GM19351 (cell line): ENCODE measurements around the gene ROBO1.
"Not testable (repeated sequence)": the region's sequence is repeated elsewhere in the genome, so short reads cannot be mapped to it uniquely, and the experiment has no call there.

Source experiments
- ATAC-seq: cut with Tn5 transposase; IDR thresholded peaks from one replicate; pipeline ENCODE4 v1.9.1; 2021; ENCODE audit warnings: mild to moderate bottlenecking, moderate library complexity; ENCODE audit not compliant: unreplicated experiment

Gene ROBO1

GRCh38 chr3:78725703-78726246 lies 1042.0 kb downstream of the ROBO1 start:
- ATAC-seq, result no peak

GRCh38 chr3:78724859-78725258 lies 1042.9 kb downstream of the ROBO1 start:
- no peak for ATAC-seq

GRCh38 chr3:78724364-78724763 lies 1043.4 kb downstream of the ROBO1 start:
- ATAC-seq, result not testable (repeated sequence)

GRCh38 chr3:78721771-78722543 lies 1045.8 kb downstream of the ROBO1 start:
- ATAC-seq, result no peak

- no peak for ATAC-seq
Observed at GRCh38 chr3:78718707-78719106, 1049.1 kb downstream of the ROBO1 start.

GRCh38 chr3:78717041-78717440 lies 1050.8 kb downstream of the ROBO1 start:
- no peak for ATAC-seq

GRCh38 chr3:78712941-78713340 lies 1054.9 kb downstream of the ROBO1 start:
- no peak for ATAC-seq

GRCh38 chr3:78712270-78712669 lies 1055.5 kb downstream of the ROBO1 start:
- no peak for ATAC-seq

- no peak for ATAC-seq
Observed at GRCh38 chr3:78708565-78709073, 1059.2 kb downstream of the ROBO1 start.

- ATAC-seq, result no peak
Observed at GRCh38 chr3:78707609-78708008, 1060.2 kb downstream of the ROBO1 start.

GRCh38 chr3:78706906-78707523 lies 1060.8 kb downstream of the ROBO1 start:
- ATAC-seq, result no peak

- no peak for ATAC-seq
Observed at GRCh38 chr3:78703944-78704343, 1063.9 kb downstream of the ROBO1 start.

- ATAC-seq, result no peak
Observed at GRCh38 chr3:78701537-78701936, 1066.3 kb downstream of the ROBO1 start.

- ATAC-seq, result no peak
Observed at GRCh38 chr3:78698431-78698830, 1069.4 kb downstream of the ROBO1 start.

GRCh38 chr3:78697426-78697825 lies 1070.4 kb downstream of the ROBO1 start:
- ATAC-seq, result no peak

GRCh38 chr3:78690766-78691165 lies 1077.0 kb downstream of the ROBO1 start:
- ATAC-seq, result no peak

GRCh38 chr3:78689378-78689777 lies 1078.4 kb downstream of the ROBO1 start:
- no peak for ATAC-seq

- ATAC-seq, result no peak
Observed at GRCh38 chr3:78687520-78687919, 1080.3 kb downstream of the ROBO1 start.

- no peak for ATAC-seq
Observed at GRCh38 chr3:78683284-78683683, 1084.5 kb downstream of the ROBO1 start.

GRCh38 chr3:78675119-78675805 lies 1092.5 kb downstream of the ROBO1 start:
- not testable (repeated sequence) for ATAC-seq

GRCh38 chr3:78670746-78671145 lies 1097.1 kb downstream of the ROBO1 start:
- no peak for ATAC-seq
